Measurements from ENCODE around the gene AP3S2.
"Not testable (repeated sequence)": the region's sequence is repeated elsewhere in the genome, so short reads cannot be mapped to it uniquely, and the experiment has no call there.

AP3S2 gene

DNA sequence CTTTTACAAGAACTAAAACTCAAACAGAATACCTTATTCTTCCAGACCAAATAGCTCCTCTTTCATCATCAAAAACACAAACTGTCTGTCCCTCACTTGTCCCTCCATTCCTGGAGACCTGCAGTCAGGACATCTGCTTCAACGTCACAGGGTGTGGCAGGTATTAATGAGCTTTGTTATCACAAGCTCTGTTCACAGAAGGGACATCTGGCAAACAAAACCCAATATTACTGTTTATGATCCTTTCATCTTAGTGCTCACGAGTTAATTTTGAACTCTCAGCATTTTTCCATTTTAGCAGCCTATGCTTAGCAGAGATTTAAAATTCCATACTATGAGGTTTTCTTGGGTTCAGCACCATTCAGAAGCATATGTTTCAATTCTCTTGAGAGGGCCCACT, 32.9 kb downstream of the AP3S2 start:
- H3K4me3 Mint-ChIP-seq: no peak overlapping the region
- peaks cover 9% of the 10 kb centered on the region for H3K4me1 Mint-ChIP-seq (ENCODE audit: low read depth)
- peaks cover 35% of the 10 kb centered on the region for H3K36me3 Mint-ChIP-seq (ENCODE audit: low read depth)
- H3K9me3 Mint-ChIP-seq: no peaks in the 10 kb centered on the region
- no peak overlapping the region for H3K27ac Mint-ChIP-seq
- no peaks in the 10 kb centered on the region for H3K27me3 Mint-ChIP-seq

DNA sequence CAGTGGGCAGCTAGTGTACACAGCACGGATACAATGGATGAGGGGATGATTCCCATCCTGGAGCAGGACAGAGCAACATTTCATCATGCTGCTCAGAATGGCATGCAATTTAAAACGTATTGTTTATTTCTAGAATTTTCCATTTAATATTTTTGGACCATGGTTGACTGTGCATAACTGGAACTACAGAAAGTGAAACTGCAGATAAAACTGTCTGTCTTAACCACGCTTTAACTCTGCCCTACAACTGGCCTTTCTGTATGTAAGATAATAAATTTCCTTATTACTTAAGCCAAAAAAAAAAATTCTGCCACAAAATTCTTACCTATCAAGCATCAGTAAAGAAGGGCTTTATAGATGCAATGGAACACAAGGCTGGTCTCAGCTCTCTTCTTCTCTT, 33.4 kb downstream of the AP3S2 start:
- Mint-ChIP-seq H3K27me3 (no peaks in the 10 kb centered on the region), H3K9me3 (no peaks in the 10 kb centered on the region), H3K36me3 (ENCODE audit: low read depth) (peaks cover 31% of the 10 kb centered on the region), H3K4me3 (no peak overlapping the region), H3K27ac (no peak overlapping the region), H3K4me1 (ENCODE audit: low read depth) (peaks cover 9% of the 10 kb centered on the region)

DNA sequence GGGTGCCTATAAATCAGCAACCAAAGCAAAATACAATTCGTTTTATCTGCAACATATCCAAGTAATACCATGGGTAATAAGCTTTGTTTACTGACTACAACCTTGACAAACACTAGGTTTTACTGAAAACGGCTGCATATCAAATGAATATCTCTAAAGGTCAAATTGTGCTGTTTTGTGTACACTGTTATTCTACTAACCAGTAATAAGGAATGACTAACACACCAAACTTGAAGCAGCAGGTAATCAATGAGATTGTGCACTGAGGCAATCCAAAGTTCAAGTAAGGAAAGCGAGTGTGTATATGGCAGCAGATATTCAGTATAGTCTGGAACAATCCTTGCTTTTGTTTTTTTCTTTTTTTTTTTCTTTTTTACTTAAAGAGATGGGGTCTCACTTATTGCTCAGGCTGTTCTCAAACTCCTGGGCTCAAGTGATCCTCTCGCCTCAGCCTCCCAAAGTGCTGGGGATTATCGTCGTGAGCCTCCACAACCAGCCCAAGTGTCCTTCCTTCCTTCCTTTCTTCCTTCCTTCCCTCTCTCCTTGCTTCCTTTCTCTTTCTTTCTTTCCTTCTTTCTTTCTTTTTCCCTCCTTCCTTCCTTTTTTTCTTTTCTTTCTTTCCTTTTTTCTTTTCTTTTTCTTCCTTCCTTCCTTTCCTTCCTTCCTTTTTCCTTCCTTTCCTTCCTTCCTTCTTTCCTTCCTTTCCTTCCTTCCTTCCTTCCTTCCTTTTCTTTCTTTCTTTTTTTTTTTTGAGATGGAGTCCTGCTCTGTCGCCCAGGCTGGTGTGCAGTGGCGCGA, 34.9 kb downstream of the AP3S2 start:
- H3K36me3 Mint-ChIP-seq (ENCODE audit: low read depth): peaks cover 29% of the 10 kb centered on the region
- H3K9me3 Mint-ChIP-seq: no peaks in the 10 kb centered on the region
- H3K27me3 Mint-ChIP-seq: no peaks in the 10 kb centered on the region
- H3K4me3 Mint-ChIP-seq: no peak overlapping the region
- peaks cover 9% of the 10 kb centered on the region for H3K4me1 Mint-ChIP-seq (ENCODE audit: low read depth)
- H3K27ac Mint-ChIP-seq: no peak overlapping the region

DNA sequence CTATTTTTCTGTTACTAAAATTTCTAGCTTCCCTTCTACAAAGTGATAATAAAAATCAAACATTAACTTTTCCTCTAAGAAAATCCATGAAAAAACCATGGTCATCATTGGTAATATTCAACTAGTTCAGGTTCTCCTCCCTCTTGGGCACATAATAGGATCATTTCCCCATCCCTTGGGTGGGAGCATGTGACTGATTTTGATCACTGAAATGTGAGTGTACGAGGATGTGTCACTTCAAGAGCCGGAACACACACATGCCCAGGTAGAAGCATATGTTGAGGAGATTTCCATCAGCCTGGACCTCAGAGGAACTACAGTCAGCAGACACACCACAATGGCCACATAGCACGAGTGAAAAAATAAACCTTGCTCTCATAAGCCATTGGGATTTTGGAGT, 36.1 kb downstream of the AP3S2 start:
- Mint-ChIP-seq H3K4me3 (no peak overlapping the region), H3K27me3 (no peaks in the 10 kb centered on the region), H3K4me1 (ENCODE audit: low read depth) (peaks cover 9% of the 10 kb centered on the region), H3K9me3 (no peaks in the 10 kb centered on the region), H3K27ac (no peak overlapping the region), H3K36me3 (ENCODE audit: low read depth) (peaks cover 29% of the 10 kb centered on the region)

DNA sequence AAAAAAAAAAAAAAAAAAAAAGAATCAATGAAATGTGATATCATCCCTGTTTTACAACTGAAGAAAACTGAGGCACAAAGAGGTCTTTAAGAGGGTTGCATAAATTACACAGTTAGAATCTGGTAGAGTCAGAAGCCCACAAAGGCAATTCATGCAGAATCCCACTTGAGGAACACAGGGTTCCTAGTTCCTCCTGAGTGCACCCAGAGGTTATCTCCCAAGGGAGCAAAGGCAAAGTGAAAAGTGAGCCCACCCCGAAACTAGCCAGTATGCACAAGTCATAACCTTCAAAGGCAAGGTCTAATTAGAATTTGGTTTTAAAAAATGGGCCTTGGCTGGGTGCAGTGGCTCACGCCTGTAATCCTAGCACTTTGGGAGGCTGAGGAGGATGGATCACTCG, 37.8 kb downstream of the AP3S2 start:
- Mint-ChIP-seq H3K27ac (no peak overlapping the region), H3K4me1 (ENCODE audit: low read depth) (peaks cover 12% of the 10 kb centered on the region), H3K36me3 (ENCODE audit: low read depth) (peaks cover 34% of the 10 kb centered on the region), H3K4me3 (no peak overlapping the region), H3K27me3 (no peaks in the 10 kb centered on the region), H3K9me3 (no peaks in the 10 kb centered on the region)

DNA sequence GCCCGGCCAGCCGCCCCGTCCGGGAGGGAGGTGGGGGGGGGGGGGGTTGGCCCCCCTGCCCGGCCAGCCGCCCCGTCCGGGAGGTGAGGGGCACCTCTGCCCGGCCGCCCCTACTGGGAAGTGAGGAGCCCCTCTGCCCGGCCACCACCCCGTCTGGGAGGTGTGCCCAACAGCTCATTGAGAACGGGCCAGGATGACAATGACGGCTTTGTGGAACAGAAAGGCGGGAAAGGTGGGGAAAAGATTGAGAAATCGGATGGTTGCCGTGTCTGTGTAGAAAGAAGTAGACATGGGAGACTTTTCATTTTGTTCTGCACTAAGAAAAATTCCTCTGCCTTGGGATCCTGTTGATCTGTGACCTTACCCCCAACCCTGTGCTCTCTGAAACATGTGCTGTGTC, 38.9 kb downstream of the AP3S2 start:
- not testable (repeated sequence) for H3K4me1 Mint-ChIP-seq (ENCODE audit: low read depth); H3K27me3 Mint-ChIP-seq; H3K9me3 Mint-ChIP-seq; H3K27ac Mint-ChIP-seq; H3K4me3 Mint-ChIP-seq
- peaks cover 29% of the 10 kb centered on the region for H3K36me3 Mint-ChIP-seq (ENCODE audit: low read depth)

DNA sequence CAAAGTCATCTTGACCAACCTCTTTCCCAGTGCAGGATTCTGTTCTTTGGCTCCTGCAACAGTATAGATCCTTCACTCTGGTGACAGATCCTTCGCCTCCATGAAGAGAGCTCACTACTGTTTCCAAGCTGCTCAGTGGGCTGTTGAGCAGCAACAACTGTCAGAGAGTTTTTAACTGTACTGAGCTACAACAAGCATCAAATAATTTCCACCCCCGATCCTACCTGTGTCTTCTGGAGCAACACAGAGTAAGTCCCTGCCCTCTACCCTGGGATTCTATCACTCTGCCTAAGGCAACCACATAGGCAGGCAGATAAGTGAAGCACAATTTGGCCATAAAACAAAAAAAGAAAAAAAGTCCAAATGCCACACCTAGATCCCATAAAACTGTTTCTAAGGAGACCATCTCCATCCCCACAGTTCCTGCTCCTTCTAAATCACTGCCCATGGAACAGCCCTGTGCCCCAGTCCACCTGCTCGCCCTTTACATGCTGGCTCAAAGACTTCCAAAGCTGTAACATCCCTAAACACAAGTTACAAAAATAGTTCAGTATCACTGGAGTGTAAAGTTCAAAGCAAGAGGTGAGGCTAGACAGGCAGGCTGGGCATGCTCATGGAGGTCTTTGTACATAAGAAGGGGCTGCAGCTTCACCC, 41.3 kb downstream of the AP3S2 start:
- Mint-ChIP-seq H3K4me1 (ENCODE audit: low read depth) (peaks cover 13% of the 10 kb centered on the region), H3K36me3 (ENCODE audit: low read depth) (peaks cover 34% of the 10 kb centered on the region), H3K4me3 (no peak overlapping the region), H3K27me3 (no peaks in the 10 kb centered on the region), H3K9me3 (no peaks in the 10 kb centered on the region), H3K27ac (no peak overlapping the region)

DNA sequence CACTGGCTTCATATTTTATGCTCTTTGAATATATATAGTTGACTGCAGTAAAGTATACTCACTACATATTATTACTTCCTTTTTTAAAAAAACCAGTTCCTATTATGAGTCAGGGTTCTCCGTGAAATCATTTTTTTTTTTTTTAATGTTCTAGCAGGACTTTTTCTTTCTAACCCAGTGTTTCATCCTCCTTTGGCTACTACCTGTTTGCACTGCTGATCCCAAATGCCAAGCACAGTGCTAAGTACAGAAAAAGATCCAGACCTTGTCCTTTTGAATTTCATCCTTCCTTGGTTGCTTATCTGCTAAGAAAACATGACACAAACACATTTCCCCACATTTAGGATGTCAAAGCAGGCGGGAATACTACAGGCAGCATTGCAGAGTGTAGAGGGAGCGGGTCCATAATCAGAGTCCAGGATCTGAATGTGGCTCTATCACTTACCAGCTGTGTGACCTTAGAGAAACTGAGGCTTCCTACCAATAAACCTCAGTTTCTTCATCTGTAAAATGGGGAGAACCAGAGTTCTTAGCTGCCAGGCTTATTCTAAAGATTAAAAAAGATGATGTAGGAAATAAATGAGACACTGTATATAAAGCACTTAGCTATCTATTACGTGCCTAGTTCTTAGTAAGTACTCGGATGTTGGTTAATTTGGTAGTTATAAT, 42.0 kb downstream of the AP3S2 start:
- Mint-ChIP-seq H3K4me3 (no peak overlapping the region), H3K9me3 (no peaks in the 10 kb centered on the region), H3K36me3 (ENCODE audit: low read depth) (peaks cover 31% of the 10 kb centered on the region), H3K27ac (no peak overlapping the region), H3K27me3 (no peaks in the 10 kb centered on the region), H3K4me1 (ENCODE audit: low read depth) (peaks cover 13% of the 10 kb centered on the region)

DNA sequence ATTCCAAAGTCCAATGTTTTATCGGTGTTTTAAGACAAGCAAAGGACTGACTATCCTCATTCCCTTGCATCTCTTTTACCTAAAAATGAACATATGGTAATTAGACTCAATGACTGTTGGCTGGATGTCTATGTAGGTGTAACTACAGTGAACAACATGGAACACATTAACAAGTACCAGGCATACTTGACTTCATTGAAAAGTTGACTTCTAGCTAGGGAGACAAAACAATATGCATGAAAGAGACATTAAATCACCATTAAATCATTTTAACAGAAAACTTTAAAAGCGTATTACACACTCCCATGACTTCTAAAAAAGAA, 44.9 kb downstream of the AP3S2 start:
- H3K4me1 Mint-ChIP-seq (ENCODE audit: low read depth): peaks cover 13% of the 10 kb centered on the region
- H3K4me3 Mint-ChIP-seq: no peak overlapping the region
- H3K27ac Mint-ChIP-seq: no peak overlapping the region
- no peaks in the 10 kb centered on the region for H3K27me3 Mint-ChIP-seq
- peaks cover 31% of the 10 kb centered on the region for H3K36me3 Mint-ChIP-seq (ENCODE audit: low read depth)
- H3K9me3 Mint-ChIP-seq: no peaks in the 10 kb centered on the region

DNA sequence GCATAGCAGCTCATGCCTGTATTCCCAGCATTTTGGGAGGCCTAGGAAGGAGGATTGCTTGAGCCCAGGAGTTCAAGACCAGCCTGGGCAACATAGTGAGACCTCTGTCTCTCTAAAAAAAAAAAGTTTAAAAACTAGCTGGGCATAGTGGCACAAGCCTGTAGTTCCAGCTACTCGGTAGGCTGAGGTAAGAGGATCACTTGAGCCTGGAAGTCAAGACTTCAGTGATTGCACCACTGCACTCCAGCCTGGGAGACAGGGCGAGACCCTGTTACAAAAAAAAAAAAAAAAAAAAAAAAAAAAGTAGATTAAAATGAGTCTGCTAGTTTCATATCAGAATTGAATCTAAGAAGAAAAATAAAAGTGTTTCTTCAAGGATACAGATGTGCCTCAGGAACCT, 46.7 kb downstream of the AP3S2 start:
- H3K9me3 Mint-ChIP-seq: no peaks in the 10 kb centered on the region
- peaks cover 15% of the 10 kb centered on the region for H3K4me1 Mint-ChIP-seq (ENCODE audit: low read depth)
- H3K36me3 Mint-ChIP-seq (ENCODE audit: low read depth): peaks cover 31% of the 10 kb centered on the region
- no peak overlapping the region for H3K27ac Mint-ChIP-seq
- H3K27me3 Mint-ChIP-seq: no peaks in the 10 kb centered on the region
- H3K4me3 Mint-ChIP-seq: no peak overlapping the region

DNA sequence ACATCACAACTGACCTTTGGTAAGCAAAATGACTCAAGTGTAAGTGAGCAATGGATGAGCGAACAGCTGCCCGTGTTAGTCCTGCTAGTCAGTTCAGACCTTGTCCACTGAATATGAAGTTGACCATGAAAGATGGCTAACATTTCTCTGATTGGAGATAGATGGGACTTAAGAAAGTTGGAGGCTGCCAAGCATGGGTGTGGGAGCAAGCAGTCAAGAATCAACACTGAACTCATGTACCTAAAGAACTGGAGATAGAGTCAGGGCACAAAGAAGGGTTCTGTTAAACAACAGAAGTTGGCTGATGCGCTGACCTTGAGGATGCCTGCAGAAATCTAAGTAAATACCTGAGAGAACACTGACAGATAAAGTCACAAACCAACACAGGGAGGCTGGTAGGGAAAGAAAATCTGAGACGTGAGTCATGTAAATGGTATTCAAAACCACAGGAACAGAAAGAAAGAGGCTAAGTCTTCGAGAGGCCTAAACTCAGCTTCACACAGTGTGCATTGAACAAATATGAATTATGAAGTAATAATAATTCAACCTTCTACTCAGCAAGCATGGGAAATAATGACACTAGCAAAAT, 48.4 kb downstream of the AP3S2 start:
- H3K9me3 Mint-ChIP-seq: no peaks in the 10 kb centered on the region
- no peak overlapping the region for H3K27ac Mint-ChIP-seq
- H3K27me3 Mint-ChIP-seq: no peaks in the 10 kb centered on the region
- peaks cover 25% of the 10 kb centered on the region for H3K36me3 Mint-ChIP-seq (ENCODE audit: low read depth)
- H3K4me3 Mint-ChIP-seq: no peak overlapping the region
- H3K4me1 Mint-ChIP-seq (ENCODE audit: low read depth): peaks cover 16% of the 10 kb centered on the region

DNA sequence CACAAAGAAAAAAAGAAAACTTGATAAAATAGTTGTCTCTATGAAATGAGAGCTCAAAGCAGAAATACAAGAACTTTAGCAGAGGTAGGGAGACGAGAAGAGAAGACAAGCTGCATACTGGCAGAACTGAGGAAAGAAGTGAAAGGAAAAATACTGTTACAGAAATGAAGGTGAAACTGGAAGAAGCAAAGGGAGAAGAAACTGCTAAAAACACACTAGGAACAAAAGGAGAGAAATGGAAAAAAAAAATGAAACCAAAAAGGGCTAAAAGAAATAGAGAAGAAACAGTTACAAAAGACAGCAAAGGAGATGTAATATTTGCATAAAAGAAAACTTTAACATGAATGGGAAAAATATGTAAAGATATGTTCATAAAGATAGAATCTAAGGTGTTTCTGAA, 51.8 kb downstream of the AP3S2 start:
- Mint-ChIP-seq H3K9me3 (no peaks in the 10 kb centered on the region), H3K4me1 (ENCODE audit: low read depth) (peaks cover 7% of the 10 kb centered on the region), H3K36me3 (ENCODE audit: low read depth) (peaks cover 11% of the 10 kb centered on the region), H3K4me3 (no peak overlapping the region), H3K27me3 (no peaks in the 10 kb centered on the region), H3K27ac (peak overlapping the region; percentile 53)

DNA sequence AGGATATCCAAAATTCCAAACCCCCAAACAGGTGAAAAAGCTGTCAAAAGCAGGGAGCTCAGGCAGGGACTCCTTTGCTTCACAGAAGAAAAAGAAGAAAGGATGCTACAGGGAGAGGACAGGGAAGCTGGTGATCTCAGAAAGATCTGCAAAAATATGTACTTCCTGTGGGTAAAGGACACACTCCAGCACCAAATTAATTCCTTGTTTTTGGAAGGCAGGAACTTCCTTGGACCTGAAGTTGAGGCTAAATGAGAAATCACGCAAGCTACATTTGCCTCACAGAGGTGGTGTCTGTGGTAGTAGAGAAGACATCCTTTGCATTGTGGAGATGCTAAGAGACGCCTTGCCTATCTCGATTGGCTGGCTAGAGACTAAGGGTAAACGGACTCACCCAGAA, 52.5 kb downstream of the AP3S2 start:
- H3K4me1 Mint-ChIP-seq (ENCODE audit: low read depth): peaks cover 7% of the 10 kb centered on the region
- no peaks in the 10 kb centered on the region for H3K27me3 Mint-ChIP-seq
- H3K9me3 Mint-ChIP-seq: no peaks in the 10 kb centered on the region
- no peak overlapping the region for H3K27ac Mint-ChIP-seq
- peaks cover 18% of the 10 kb centered on the region for H3K36me3 Mint-ChIP-seq (ENCODE audit: low read depth)
- no peak overlapping the region for H3K4me3 Mint-ChIP-seq

DNA sequence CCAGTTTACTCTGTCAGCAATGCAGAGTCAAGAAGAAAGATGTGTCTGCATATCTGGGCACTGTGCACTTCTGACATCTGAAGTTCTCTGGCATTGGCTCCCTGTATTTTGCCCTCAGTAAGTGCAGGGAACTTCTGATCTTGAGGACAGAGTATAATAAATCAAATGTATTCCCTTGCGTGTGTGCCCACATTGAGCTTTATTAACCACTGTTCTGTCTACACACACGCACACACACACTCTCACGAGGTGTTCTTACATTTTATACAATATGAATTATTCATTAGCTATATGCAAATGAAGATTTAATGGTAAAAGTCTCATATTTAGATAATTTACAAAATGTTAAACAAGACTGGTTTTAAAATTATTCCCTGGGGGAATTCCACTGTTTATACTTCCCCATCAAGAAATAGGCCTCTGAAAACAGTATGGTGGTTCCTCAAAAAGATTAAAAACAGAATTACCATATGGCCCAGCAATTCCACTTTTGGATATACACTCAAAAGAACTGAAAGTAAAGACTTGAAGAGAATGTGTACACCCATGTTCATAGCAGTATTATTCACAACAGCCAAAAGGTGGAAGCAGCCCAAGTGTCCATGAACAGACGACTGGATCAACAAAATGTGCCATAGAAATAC, 54.5 kb downstream of the AP3S2 start:
- H3K4me3 Mint-ChIP-seq: no peak overlapping the region

DNA sequence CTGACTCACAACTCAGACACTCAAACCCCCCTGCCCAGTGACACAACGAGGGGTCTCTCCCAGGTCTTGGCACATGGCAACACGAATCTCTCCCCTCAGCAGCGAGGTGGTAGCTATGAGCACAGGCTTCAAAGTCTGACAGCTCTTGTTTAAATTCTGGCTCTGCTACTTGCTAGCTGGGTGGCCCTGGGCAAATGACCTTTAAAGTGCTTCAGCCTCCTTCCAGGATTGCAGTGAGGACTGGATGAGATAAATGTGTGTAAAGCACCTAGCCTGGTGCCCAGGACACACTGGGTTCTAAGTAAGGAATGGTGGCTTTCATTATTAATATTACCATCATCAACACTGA, 56.0 kb downstream of the AP3S2 start:
- Mint-ChIP-seq H3K27ac (no peak overlapping the region), H3K36me3 (ENCODE audit: low read depth) (peaks cover 43% of the 10 kb centered on the region), H3K9me3 (no peaks in the 10 kb centered on the region), H3K4me1 (ENCODE audit: low read depth) (peaks cover 7% of the 10 kb centered on the region), H3K4me3 (no peak overlapping the region), H3K27me3 (no peaks in the 10 kb centered on the region)

More for the DNA sequence above, 54.5 kb downstream of the AP3S2 start:
- Mint-ChIP-seq H3K4me1 (ENCODE audit: low read depth) (peaks cover 7% of the 10 kb centered on the region), H3K9me3 (no peaks in the 10 kb centered on the region), H3K27ac (no peak overlapping the region), H3K27me3 (no peaks in the 10 kb centered on the region), H3K36me3 (ENCODE audit: low read depth) (peaks cover 28% of the 10 kb centered on the region)

Measured in stimulated activated naive CD8-positive, alpha-beta T cell treated with anti-CD3 and anti-CD28 coated beads, Interleukin-15, Interleukin-2, amounts not matched to agents 100 ng/mL and 50 ng/mL, for 24 hours (primary cell).